ENCODE measurements around the gene TMEM147.

Gene TMEM147

DNA sequence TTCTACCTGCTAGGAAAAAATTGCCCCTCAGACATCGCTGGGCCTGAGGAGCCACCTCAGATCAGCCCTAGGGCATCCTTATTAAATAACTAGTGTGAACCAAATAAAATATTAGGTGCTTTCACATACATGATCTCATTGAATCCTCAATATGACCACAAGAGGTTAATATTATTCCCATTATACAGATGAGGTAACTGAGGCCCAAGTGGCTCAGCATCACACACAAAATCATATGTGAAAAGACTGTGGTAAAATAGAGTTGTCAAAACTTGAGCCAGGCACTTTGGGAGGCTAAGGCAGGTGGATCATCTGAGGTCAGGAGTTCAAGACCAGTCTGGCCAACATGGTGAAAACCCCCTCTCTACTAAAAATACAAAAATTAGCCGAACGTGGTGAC, 29.1 kb upstream of the TMEM147 start:
- ChIA-PET POLR2A (no interaction called here), CTCF (interaction anchor here (1.1 to 8.5 kb wide), 5 partner anchors 7 to 163 kb away, joined by 3 to 42 read pairs (median 5); no protein-coding TSS in a partner anchor)
- no peak overlapping the region for H3K4me3 ChIP-seq (ENCODE audit: low read depth, low read length)
- TF ChIP-seq, protein P1, sequence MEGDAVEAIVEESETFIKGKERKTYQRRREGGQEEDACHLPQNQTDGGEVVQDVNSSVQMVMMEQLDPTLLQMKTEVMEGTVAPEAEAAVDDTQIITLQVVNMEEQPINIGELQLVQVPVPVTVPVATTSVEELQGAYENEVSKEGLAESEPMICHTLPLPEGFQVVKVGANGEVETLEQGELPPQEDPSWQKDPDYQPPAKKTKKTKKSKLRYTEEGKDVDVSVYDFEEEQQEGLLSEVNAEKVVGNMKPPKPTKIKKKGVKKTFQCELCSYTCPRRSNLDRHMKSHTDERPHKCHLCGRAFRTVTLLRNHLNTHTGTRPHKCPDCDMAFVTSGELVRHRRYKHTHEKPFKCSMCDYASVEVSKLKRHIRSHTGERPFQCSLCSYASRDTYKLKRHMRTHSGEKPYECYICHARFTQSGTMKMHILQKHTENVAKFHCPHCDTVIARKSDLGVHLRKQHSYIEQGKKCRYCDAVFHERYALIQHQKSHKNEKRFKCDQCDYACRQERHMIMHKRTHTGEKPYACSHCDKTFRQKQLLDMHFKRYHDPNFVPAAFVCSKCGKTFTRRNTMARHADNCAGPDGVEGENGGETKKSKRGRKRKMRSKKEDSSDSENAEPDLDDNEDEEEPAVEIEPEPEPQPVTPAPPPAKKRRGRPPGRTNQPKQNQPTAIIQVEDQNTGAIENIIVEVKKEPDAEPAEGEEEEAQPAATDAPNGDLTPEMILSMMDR (IDR thresholded peaks at IDR 0.05; ENCODE audit: insufficient read depth, low read length, missing control alignments), result no peak
- DNase-seq (ENCODE audit: low read depth, low spot score), result no peak

DNA sequence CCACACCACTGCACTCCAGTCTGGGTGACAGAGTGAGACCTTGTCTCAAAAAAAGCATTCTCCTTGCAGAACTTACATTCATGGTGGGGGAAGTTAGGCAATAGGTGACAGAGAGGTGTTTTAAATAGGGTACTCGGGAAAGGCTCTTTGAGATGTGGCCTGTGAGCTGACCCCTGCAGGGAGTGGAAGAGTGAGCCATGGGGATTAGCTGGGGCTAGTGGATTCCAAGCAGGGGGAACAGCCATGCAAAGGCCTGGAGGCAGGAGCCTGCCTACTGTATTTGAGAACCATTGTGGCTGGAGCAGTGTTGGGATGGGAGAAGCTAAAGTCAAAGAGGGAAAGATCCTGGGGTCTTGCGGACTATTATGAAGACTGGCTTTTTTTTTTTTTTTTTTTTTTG, 28.1 kb upstream of the TMEM147 start:
- DNase-seq (ENCODE audit: low read depth, low spot score), result no peak
- ChIA-PET CTCF (interaction anchor here (4.8 to 8.5 kb wide), 2 partner anchors 8 to 32 kb away, joined by 27 to 42 read pairs; no protein-coding TSS in a partner anchor), POLR2A (no interaction called here)
- TF ChIP-seq, protein P1 (IDR thresholded peaks at IDR 0.05; ENCODE audit: insufficient read depth, low read length, missing control alignments), result no peak
- H3K4me3 ChIP-seq (ENCODE audit: low read depth, low read length), result no peak overlapping the region

DNA sequence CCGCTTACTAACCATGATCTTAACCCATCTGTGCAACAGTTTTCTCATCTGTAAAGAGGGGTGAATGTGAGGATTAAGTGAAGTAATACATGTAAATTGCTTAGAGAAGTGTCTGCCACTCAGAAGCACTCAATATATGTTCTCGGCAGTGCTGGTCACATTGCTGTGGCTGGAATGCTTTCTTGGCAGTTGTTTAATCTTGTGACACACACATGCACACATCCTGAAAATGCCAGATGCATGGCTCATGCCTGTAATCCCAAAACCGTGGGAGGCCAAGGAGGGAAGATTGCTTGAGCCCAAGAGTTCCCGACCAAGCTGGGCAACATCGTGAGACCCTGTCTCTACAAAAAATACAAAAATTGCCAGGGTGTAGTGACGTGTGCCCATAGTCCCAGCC, 27.1 kb upstream of the TMEM147 start:
- CTCF ChIA-PET, result interaction anchor here (0.9 to 8.5 kb wide), 3 partner anchors 9 to 31 kb away, joined by 4 to 42 read pairs (median 27); no protein-coding TSS in a partner anchor

DNA sequence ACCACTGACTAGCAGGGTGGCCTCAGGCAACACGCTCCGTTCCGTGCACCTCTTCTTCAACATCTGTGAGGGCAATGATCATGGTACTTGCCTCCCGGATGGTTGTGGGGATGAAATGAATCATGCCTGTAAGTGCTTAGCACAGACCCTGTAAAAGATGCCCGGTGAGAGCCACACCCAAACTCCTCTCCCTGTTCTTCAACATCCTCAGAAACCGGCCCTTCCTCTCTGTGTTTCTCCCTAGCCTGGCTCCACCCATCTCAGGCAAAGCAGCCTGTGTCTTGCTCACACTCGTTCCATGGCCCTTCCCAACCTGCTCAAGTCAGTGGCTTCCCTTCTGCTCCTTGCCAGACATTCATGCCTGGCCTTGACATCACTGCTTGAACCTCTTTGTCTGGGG, 26.1 kb upstream of the TMEM147 start:
- POLR2A ChIA-PET, result no interaction called here
- H3K4me3 ChIP-seq (ENCODE audit: low read depth, low read length), result no peak overlapping the region
- no peak for DNase-seq (ENCODE audit: low read depth, low spot score)
- CTCF ChIA-PET, result interaction anchor here (8.5 kb wide), 1 partner anchor 10 kb away, joined by 42 read pairs; no protein-coding TSS in a partner anchor
- TF ChIP-seq, protein P1 (IDR thresholded peaks at IDR 0.05; ENCODE audit: insufficient read depth, low read length, missing control alignments), result no peak

More for the DNA sequence above, 27.1 kb upstream of the TMEM147 start:
- no peak overlapping the region for H3K4me3 ChIP-seq (ENCODE audit: low read depth, low read length)
- peak; percentile 90 for DNase-seq (ENCODE audit: low read depth, low spot score)
- TF ChIP-seq, protein P1 (IDR thresholded peaks at IDR 0.05; ENCODE audit: insufficient read depth, low read length, missing control alignments), result no peak
- POLR2A ChIA-PET, result no interaction called here

DNA sequence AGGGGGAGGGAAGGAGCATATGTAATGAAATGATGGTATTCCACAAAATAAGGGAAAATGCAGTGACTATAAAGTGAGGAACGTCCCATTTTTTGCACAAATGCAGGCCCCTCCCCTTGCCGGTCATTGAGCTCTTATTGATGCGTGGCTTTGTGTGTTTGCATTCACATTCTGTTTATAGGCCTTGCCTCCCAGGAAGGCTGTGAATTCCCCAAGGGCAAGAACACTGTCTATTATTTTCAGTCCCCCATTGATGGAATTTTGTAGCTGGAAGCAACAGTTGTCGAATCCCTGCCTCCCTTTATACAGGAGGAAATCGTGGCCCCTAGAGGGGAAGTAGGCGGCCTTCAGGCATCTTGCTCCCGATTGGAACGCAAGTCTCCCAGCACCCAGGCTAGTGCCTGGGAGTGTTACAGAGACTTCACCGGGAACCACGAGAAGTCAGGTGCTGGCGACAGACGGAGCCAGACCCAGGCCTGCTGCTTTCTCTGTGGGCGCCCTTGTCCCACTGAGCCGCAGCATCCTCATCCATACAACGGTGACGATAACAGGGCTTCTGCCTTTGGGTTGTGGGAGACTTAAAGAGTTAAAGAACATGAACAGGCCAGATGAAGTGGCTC, 24.2 kb upstream of the TMEM147 start:
- H3K4me3 ChIP-seq (ENCODE audit: low read depth, low read length), result no peak overlapping the region
- ChIA-PET POLR2A (interaction anchor here (0.6 kb wide), 1 partner anchor 98 kb away, joined by 3 read pairs; no protein-coding TSS in a partner anchor), CTCF (interaction anchor here (1.7 to 8.5 kb wide), 2 partner anchors 12 to 27 kb away, joined by 9 to 42 read pairs; no protein-coding TSS in a partner anchor)
- no peak for DNase-seq (ENCODE audit: low read depth, low spot score)
- TF ChIP-seq, protein P1 (IDR thresholded peaks at IDR 0.05; ENCODE audit: insufficient read depth, low read length, missing control alignments), result no peak

- no peak overlapping the region for H3K4me3 ChIP-seq (ENCODE audit: low read depth, low read length)
- TF ChIP-seq, protein P1 (IDR thresholded peaks at IDR 0.05; ENCODE audit: insufficient read depth, low read length, missing control alignments), result no peak
- DNase-seq (ENCODE audit: low read depth, low spot score), result no peak
- ChIA-PET CTCF (interaction anchor here (8.5 kb wide), 1 partner anchor 14 kb away, joined by 42 read pairs; no protein-coding TSS in a partner anchor), POLR2A (no interaction called here)
Measured at GRCh38 chr19:35522745-35523327, 22.6 kb upstream of the TMEM147 start.
